GM21576 (cell line): ENCODE data around the gene HS6ST1.
"Not testable (repeated sequence)": the region's sequence is repeated elsewhere in the genome, so short reads cannot be mapped to it uniquely, and the experiment has no call there.

Experiments
- ATAC-seq: cut with Tn5 transposase; IDR thresholded peaks from one replicate; pipeline ENCODE4 v1.9.1; 2021; ENCODE audit warnings: mild to moderate bottlenecking, moderate library complexity; ENCODE audit not compliant: unreplicated experiment

HS6ST1 gene

GRCh38 chr2:128269990-128270671 is 48.5 kb downstream of the HS6ST1 start:
- ATAC-seq, result no peak

- no peak for ATAC-seq
These were observed 49.3 kb downstream of the HS6ST1 start for GRCh38 chr2:128269063-128269989.

- ATAC-seq, result not testable (repeated sequence)
These were observed 50.1 kb downstream of the HS6ST1 start for GRCh38 chr2:128268611-128269010.

GRCh38 chr2:128268145-128268544 is 50.5 kb downstream of the HS6ST1 start:
- ATAC-seq, result not testable (repeated sequence)

- not testable (repeated sequence) for ATAC-seq
These were observed 51.0 kb downstream of the HS6ST1 start for GRCh38 chr2:128267649-128268048.

GRCh38 chr2:128267197-128267596 is 51.5 kb downstream of the HS6ST1 start:
- ATAC-seq, result not testable (repeated sequence)

GRCh38 chr2:128266463-128266862 is 52.2 kb downstream of the HS6ST1 start:
- not testable (repeated sequence) for ATAC-seq

GRCh38 chr2:128265608-128265993 is 53.1 kb downstream of the HS6ST1 start:
- ATAC-seq, result not testable (repeated sequence)

GRCh38 chr2:128264881-128265607 is 53.6 kb downstream of the HS6ST1 start:
- no peak for ATAC-seq

GRCh38 chr2:128263902-128264331 is 54.8 kb downstream of the HS6ST1 start:
- ATAC-seq, result no peak

- ATAC-seq, result no peak
These were observed 56.1 kb downstream of the HS6ST1 start for GRCh38 chr2:128262315-128263253.

- ATAC-seq, result no peak
These were observed 57.2 kb downstream of the HS6ST1 start for GRCh38 chr2:128261245-128262128.

- ATAC-seq, result no peak
These were observed 58.2 kb downstream of the HS6ST1 start for GRCh38 chr2:128260239-128261138.

- no peak for ATAC-seq
These were observed 59.1 kb downstream of the HS6ST1 start for GRCh38 chr2:128259585-128259984.

- ATAC-seq, result no peak
These were observed 60.5 kb downstream of the HS6ST1 start for GRCh38 chr2:128258218-128258617.

- no peak for ATAC-seq
These were observed 66.2 kb downstream of the HS6ST1 start for GRCh38 chr2:128252501-128252900.

- ATAC-seq, result not testable (repeated sequence)
These were observed 66.6 kb downstream of the HS6ST1 start for GRCh38 chr2:128252086-128252485.
